Suprapubic skin (tissue), 4 donors: ENCODE results near the gene TEC. TPM values are rescaled to one million over a fixed set of nuclear protein-coding genes. Genes with fewer than 3 reads are reported as not detected.

Experiments
- DNase-seq, 2 donors: peaks; one replicate each; pipeline ENCODE4 v3.0.0-alpha.2; 2019; ENCODE audit warnings: low spot score in 2 of 2
- H3K27ac ChIP-seq: fragments of 200-600 bp; sonication (generic); one replicate; pipeline ENCODE4 v1.5.1; 2019
- H3K27me3 ChIP-seq: fragments of 200-600 bp; sonication (generic); one replicate; pipeline ENCODE4 v1.5.1; 2019
- H3K36me3 ChIP-seq: fragments of 200-600 bp; sonication (generic); one replicate; pipeline ENCODE4 v1.5.1; 2019
- H3K4me1 ChIP-seq: fragments of 200-600 bp; sonication (generic); one replicate; pipeline ENCODE4 v1.5.1; 2019
- H3K4me3 ChIP-seq: fragments of 200-600 bp; sonication (generic); one replicate; pipeline ENCODE4 v1.5.1; 2019; ENCODE audit warnings: mild to moderate bottlenecking
- H3K9me3 ChIP-seq: fragments of 200-600 bp; sonication (generic); one replicate; pipeline ENCODE4 v1.5.1; 2019
- EP300 ChIP-seq: sonication (generic); formaldehyde crosslinking; IDR thresholded peaks from one replicate; pipeline ENCODE4 v1.6.1; 2017; ENCODE audit warnings: antibody characterized with exemption
- POLR2A ChIP-seq, 2 donors: fragments of 450-650 bp; IDR thresholded peaks; one replicate each; pipeline ENCODE4 v1.6.1; 2017; ENCODE audit warnings: antibody characterized with exemption in 2 of 2, mild to moderate bottlenecking in 2 of 2, moderate library complexity in 2 of 2
- POLR2AphosphoS5 ChIP-seq, 3 donors: sonication (generic); formaldehyde crosslinking; IDR thresholded peaks; one replicate each; pipeline ENCODE4 v1.6.1; 2017; ENCODE audit warnings: antibody characterized with exemption in 3 of 3
- WGBS: methylation state at CpG from one replicate; pipeline ENCODE4 v1.1.5; 2018; 5-methylcytosine and 5-hydroxymethylcytosine counted together
- total RNA-seq, 4 donors: library from RNA; depleted of rRNA; stranded (reverse); fragments of >200 nt; gene quantifications; one replicate each; pipeline ENCODE4 v1.1.0, GENCODE V29; 2016
- TF ChIP-seq, protein P1 (sequence below), 2 donors: fragments of 200-600 bp in 1 of 2; fragments of 450-650 bp in 1 of 2; sonication (generic) in 1 of 2; IDR thresholded peaks; one replicate each; pipeline ENCODE4 v1.5.1; 2016 to 2019; ENCODE audit warnings: antibody characterized with exemption in 2 of 2, mild to moderate bottlenecking in 1 of 2, moderate library complexity in 1 of 2

TEC gene
- total RNA-seq, 4 donors from 2014 or later: 4.1 to 18.8 (median 7.2) TPM

DNA sequence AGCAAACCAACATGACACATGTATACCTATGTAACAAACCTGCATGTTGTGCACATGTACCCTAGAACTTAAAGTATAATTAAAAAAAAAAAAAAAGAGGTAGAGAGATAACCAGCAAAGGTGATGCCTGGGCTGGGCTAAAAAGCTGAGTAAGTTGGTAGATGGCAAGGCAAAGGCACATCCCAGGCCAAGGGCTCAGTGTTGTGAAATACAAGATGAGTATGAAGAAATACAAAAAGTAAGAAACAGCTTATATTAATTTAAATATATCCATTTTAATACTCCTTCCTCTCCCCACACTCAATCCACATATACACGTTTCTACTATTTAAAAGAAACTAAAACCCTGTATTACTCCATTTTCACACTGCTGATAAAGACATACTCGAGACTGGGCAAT, 25.8 kb downstream of the TEC start:
- TF ChIP-seq POLR2A (IDR thresholded peaks at IDR 0.05) (no peak), EP300 (no peak), POLR2AphosphoS5 (IDR thresholded peaks at IDR 0.05) (no peak)
- TF ChIP-seq, protein P1, sequence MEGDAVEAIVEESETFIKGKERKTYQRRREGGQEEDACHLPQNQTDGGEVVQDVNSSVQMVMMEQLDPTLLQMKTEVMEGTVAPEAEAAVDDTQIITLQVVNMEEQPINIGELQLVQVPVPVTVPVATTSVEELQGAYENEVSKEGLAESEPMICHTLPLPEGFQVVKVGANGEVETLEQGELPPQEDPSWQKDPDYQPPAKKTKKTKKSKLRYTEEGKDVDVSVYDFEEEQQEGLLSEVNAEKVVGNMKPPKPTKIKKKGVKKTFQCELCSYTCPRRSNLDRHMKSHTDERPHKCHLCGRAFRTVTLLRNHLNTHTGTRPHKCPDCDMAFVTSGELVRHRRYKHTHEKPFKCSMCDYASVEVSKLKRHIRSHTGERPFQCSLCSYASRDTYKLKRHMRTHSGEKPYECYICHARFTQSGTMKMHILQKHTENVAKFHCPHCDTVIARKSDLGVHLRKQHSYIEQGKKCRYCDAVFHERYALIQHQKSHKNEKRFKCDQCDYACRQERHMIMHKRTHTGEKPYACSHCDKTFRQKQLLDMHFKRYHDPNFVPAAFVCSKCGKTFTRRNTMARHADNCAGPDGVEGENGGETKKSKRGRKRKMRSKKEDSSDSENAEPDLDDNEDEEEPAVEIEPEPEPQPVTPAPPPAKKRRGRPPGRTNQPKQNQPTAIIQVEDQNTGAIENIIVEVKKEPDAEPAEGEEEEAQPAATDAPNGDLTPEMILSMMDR (IDR thresholded peaks at IDR 0.05): no peak
- DNase-seq: no peak
- Histone ChIP-seq H3K9me3 (no peaks in the 10 kb centered on the region), H3K27ac (no peak overlapping the region), H3K4me1 (no peaks in the 10 kb centered on the region), H3K27me3 (no peaks in the 10 kb centered on the region), H3K4me3 (no peak overlapping the region), H3K36me3 (no peaks in the 10 kb centered on the region)
- 85% methylated on average over 2 of the region's 2 CpGs for WGBS

DNA sequence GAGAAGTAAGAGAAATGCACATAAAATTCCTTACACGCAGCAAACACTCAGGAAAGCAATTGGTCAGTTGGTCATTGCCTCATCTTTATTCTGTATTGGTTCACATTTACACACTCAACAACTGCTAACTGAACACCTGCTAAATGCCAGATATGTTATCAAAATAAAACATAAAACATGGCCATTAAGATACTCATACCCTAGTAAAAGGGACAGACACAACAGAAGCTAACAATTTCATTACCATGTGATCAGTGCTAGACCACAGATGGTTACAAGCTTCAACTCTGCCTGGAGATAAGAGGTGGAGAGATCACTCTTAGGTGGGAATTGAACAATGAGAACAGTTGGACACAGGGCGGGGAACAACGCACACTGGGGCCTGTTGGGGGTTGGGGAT, 26.2 kb downstream of the TEC start:
- no peak overlapping the region for H3K27ac ChIP-seq
- H3K36me3 ChIP-seq: no peaks in the 10 kb centered on the region
- peaks cover 3% of the 10 kb centered on the region for H3K4me1 ChIP-seq
- no peak overlapping the region for H3K4me3 ChIP-seq
- no peak for DNase-seq
- TF ChIP-seq POLR2A (IDR thresholded peaks at IDR 0.05) (no peak), EP300 (no peak)
- no peaks in the 10 kb centered on the region for H3K27me3 ChIP-seq
- H3K9me3 ChIP-seq: no peaks in the 10 kb centered on the region
- WGBS: 91% methylated on average over 3 of the region's 3 CpGs

DNA sequence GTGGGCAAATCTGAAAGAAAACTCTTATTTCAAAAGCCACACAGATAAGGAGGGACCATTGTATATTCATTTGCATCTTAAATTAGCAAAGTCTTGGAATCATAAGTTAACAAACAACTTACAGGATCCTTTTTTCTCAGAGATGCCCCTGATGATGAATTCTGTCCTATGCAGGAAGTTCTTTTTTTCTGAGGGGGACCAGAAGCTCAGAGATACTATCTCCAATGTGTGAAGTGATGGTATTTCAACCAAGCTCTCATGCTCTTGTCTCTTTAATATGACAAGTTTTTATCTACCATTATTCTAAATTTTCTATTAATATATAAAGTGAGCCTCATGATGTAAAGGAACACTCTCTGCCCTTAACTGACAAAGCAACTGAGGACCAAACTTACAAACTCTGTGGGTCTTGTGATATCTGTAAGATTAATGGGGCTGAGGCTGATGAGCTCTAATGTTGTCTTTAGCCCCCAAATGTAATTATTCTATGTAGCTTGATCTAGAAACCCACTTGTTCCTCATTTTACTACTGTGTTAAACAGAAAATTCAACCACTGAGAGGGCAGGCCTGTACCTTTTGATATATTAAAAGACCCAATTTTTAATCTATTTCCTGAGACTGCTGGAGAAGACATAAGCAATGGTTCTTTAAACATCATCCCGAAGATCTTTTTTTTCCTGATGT, 27.0 kb downstream of the TEC start:
- Histone ChIP-seq H3K36me3 (no peaks in the 10 kb centered on the region), H3K4me1 (peaks cover 9% of the 10 kb centered on the region), H3K27ac (no peak overlapping the region), H3K27me3 (no peaks in the 10 kb centered on the region), H3K9me3 (no peaks in the 10 kb centered on the region), H3K4me3 (no peak overlapping the region)
- 88% methylated on average over 1 of the region's 1 CpG for WGBS
- TF ChIP-seq POLR2AphosphoS5 (IDR thresholded peaks at IDR 0.05): no peak
- TF ChIP-seq, protein P1 (IDR thresholded peaks at IDR 0.05): no peak
- no peak for TF ChIP-seq EP300
- no peak for TF ChIP-seq POLR2A (IDR thresholded peaks at IDR 0.05)
- no peak for DNase-seq

DNA sequence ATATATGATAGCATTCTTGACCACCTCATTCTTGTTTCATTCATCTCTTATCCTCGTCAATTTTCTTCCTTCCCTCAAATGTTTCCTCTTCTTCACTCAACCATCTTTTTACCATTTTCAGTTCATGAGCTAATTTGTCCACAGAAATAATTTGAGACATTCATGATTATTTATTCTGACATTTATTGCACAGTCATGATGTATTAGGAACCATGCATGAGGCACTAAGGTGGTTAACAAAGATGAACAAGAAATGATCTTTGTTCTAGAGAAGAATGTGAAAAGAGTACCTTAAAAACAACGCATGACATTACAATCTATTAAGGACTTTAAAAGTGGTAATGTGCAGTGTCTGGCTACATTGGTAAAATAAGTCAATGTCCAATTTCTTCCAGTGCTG, 27.9 kb downstream of the TEC start:
- Histone ChIP-seq H3K4me1 (peaks cover 9% of the 10 kb centered on the region), H3K27me3 (no peaks in the 10 kb centered on the region), H3K36me3 (no peaks in the 10 kb centered on the region), H3K4me3 (no peak overlapping the region), H3K9me3 (no peaks in the 10 kb centered on the region), H3K27ac (no peak overlapping the region)
- no peak for DNase-seq
- WGBS: 91% methylated on average over 2 of the region's 2 CpGs
- no peak for TF ChIP-seq POLR2AphosphoS5 (IDR thresholded peaks at IDR 0.05)
- no peak for TF ChIP-seq EP300
- TF ChIP-seq, protein P1 (IDR thresholded peaks at IDR 0.05): no peak
- no peak for TF ChIP-seq POLR2A (IDR thresholded peaks at IDR 0.05)

DNA sequence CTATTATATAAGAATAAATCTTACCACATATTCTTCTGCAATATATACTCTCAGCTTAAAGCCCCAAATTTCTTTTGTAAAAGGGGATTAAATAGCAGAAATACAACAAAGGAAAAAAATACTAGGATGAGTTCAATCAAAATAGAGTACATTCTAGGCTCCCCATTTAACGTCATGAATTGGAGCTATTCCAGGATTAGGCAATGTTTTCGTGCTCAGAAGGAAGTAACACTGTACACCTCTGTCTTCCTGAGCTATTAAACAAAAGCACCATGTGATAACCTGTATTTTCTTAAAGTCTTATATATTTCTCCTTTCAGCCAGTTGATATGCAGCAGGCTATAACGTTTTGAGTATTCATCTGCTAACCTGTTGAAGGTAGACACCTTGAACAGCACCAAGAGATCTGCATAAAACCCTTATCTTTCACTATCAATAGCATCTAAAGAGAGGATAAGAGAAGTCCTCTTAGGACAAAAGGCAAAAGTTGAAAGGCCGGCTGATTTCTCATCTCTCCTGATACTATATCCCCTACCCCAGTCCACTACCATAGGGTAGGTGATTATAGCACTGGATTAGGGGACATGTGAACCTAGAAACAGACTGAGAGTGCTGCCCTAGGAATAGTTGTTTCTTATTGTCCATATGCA, 31.5 kb downstream of the TEC start:
- DNase-seq: no peak
- TF ChIP-seq, protein P1 (IDR thresholded peaks at IDR 0.05): no peak
- TF ChIP-seq POLR2AphosphoS5 (IDR thresholded peaks at IDR 0.05): no peak
- no peak for TF ChIP-seq EP300
- no peak for TF ChIP-seq POLR2A (IDR thresholded peaks at IDR 0.05)
- H3K36me3 ChIP-seq: no peaks in the 10 kb centered on the region
- WGBS: 34% methylated on average over 4 of the region's 4 CpGs
- peaks cover 9% of the 10 kb centered on the region for H3K4me1 ChIP-seq
- no peaks in the 10 kb centered on the region for H3K27me3 ChIP-seq
- no peak overlapping the region for H3K4me3 ChIP-seq
- no peak overlapping the region for H3K27ac ChIP-seq
- no peaks in the 10 kb centered on the region for H3K9me3 ChIP-seq
